Anterior cingulate cortex (tissue), 58 donors: ENCODE results near the gene DCUN1D2.
"Not testable (repeated sequence)": the region's sequence is repeated elsewhere in the genome, so short reads cannot be mapped to it uniquely, and the experiment has no call there.

ENCODE experiments used
- DNase-seq, 58 donors: peaks; one replicate each; lab custom pipeline; 2025; lab: John Stamatoyannopoulos, UW

The DCUN1D2 gene

DNA sequence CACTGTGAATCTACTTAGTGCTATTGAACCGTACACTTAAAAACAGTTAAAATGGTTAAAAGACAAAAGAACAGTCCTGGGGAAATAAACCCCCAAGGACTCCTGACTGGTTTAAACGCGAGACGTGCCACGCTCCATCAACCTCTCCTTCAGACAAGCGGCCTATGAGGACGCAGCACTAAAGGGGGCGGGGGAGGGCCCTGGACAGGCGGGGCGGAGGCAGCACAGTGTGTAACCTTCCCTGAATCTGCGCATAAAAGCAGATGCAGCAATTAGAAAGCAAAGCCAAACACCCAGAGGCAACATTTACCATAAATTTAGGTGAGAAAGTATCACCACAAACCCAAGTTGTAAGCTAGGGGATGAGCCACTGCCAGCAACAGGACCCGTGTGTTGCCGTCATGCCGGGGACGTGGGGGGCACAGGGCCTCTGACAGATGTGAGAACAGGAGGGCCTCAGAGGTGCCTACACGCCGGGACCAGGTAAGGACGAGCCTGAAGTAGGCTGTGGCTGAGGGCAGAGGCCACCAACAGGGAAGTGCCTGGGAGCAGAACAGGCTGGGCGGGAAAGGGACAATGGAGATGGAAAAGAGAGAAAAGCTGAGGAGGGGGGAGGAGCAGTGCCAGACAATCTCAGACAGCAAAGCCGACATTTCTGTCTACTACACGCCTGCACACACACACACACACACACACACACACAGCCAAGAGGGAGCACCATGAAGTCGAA lies 21.9 kb downstream of the DCUN1D2 start:
- DNase-seq: no peak

DNA sequence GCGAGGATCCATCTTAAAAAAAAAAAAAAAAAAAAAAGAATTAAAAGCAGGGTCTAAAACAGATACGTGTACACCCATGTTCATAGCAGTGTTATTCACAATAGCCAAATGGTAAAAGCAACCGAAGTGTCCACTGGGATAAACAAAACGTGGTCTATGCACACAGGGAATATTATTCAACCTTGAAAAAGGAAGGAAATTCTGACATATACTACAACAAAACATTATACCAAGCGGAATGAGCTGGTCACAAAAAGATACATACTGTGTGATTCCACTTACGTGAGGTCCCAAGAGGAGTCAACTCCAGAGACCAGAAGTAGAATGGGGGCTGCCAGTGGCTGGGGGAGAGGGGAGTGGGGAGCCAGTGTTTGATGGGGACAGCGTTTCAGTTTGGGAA lies 22.5 kb downstream of the DCUN1D2 start:
- no peak for DNase-seq

DNA sequence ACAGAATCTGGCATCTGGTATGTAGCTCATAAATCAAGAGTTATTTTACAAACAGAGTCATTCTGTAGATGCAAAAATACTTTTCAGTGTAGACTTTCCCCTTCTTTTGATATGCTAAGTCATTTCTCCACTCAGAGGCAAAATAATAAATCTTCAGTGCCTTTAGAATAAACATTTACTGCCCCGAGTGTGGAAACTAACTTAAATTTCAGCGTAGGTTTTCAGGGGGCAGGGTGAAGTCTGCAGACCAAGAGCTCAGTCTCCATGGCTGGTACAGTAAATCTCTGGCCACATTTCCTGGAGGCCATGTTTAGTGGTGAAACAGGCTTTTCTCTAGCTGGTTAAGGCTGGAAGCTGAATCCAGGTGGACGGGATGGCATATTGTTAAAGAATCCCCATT lies 24.1 kb downstream of the DCUN1D2 start:
- no peak for DNase-seq

DNA sequence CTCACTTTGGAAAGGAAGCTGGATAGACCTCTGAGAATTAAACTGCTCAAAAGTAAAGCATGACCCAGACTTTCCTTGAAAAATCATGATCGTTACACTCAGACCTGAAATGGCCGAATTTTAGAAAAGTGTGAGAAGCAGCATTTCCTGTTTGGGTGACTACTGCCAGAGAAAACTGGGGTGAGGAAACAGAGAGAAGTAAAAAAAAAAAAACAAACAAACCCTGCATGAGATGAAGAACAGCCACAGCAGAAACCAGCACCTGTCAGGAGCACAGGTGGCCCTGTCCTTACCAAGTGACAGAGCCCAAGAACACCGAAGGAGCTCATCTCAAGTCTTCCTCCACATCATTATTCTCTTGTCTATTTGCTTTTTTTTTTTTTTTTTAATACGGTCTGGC lies 25.2 kb downstream of the DCUN1D2 start:
- DNase-seq: no peak

DNA sequence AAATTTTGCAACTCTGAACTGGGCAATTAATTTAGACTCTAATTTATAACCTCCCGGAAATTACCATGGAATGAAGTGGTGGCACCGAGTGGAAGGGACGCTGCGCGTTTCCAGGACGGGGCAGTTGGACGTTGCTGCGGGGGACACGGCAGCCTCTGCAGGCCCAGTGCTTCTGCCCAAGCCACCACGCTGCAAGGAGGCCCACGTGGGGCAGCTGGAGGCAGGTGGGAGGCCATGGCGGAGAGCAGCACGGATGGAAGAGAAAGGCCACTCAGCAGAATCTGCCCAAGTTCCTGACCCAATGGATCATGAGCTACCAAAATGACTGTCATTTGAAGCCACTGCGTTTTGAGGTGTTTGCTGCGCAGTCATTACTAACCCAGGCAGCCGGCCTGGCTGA lies 26.0 kb downstream of the DCUN1D2 start:
- no peak for DNase-seq

DNA sequence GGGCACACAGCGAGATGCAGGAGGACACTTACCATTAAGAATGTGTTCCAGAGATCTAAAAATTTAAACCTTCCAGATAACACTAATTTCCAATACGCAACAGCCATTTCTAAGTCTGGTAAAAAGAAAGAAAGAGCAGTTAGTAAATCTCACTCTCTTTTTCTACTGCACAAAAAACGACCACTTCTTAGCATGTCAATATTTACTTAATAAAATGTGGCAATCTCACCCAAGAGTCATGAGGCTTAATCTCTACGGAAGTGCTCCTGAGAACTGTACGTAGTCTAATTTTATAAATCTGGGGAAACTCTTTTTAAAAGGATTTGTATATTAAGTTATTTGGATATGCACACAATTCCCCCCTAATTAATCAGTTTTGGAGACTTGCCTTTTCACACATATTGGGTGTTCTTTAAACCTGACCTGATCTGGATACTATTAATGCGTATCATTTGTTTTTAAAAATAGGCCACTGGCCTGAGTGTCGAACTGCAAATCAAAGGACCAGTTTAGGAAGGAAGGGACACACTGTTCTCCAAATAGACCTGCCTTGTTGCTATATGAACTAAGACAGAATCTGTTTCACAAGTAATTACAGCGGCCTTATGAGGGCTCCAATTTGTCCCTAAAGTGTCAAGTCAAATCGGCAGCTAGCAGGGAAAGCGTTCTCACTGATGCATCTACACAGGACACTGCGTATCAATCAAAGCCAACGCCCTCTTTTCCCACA lies 29.3 kb downstream of the DCUN1D2 start:
- DNase-seq: no peak

DNA sequence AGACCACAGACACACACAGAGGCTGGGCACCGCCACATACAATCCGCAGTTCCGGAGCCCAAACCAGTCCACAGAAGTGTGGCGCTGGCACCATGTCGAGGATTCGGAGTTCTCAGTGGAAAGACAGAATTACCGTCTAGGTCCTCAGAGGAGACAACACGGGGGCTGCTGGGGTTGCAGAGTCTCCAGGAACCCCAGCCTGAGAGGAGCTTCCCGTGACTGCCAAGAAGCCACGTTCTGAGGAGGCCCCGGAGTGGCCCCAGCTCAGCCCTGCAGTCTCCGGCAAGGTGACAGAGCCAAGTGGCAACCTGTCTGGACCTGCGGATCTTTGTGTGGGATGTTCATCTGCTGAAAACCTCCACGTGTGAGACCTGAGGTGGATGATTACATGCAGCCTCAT lies 29.9 kb downstream of the DCUN1D2 start:
- no peak for DNase-seq

DNA sequence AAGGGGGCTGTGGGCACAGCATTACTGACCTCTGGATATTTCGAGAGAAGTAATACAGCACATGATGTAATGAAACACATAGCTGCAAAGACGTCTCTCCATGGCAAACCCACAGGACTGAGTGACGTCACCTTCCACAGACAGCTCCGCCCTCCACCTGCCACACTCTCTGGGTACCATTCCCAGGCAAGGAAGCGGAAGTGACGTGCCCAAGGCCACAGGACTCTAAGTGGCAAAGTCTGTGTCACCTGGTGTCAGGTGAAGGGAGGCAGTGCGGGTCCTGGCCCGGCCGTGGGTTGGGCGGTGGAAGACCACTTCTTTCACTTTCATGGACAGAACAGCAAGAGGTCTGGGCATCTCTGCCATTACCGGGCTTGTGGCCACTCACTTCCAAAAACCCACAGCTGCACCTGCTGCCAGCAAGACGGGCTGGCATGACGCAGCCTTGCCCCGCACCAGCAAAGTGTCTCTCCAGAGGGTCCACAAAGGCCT lies 30.4 kb downstream of the DCUN1D2 start:
- DNase-seq: no peak

DNA sequence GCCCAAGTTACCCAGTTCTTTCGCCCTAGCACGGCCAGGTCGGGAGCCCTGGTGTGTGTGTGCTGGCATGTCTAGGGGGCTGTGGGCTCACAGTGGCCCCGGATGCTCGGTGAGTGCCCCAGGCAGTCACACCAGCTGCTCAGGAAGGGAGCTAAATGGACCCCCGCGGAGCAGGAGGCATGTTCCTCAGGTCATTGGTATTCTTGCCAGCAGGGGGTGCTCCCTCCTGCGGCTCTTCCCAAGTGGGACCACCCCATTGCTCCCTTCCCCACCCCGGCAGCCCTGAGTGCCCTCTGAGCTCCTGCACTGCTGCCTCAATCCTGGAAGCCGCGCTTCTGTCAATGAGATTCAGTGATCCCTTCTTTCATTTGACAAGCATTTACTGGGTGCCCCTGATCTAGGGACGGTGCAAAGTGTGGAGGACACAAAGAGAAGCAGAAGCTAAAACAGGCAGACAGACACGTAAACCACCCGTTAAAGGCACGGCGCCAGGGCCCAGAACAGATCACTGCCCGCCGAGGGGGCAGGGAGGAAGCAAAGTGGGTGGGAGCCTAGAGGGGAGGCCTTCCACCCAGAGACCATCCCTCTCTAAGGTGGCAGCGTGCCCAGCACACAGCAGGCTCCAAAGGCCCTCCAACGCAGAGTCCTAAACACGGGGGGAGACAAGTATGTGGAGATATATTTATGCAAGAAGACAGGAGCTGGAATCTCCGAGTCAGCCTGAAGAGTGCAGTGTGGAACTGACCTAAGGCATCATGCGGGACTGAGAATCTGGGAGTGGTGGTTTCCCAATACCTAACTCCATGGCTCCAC lies 32.1 kb downstream of the DCUN1D2 start:
- DNase-seq: peak in 1 of 58 donors; percentile 26

DNA sequence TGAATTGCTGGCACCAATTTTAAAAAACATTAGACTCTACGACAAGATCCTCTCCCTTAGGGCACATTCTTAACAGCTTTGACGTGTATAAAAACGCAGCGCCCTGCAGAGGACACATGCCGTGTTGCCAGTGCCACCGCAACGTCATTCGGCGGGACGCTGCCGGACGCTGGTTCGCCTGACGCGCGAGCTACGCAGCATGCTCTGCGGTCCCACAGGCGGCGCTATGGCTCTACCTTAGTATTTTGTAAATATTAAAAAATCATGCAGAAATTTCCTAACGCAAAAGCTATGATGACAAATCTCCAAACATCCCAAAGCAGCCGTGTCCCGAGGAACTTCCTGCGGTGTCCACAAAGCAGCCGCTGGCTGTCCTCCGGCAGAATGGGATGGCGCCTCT lies 33.0 kb downstream of the DCUN1D2 start:
- DNase-seq: no peak

DNA sequence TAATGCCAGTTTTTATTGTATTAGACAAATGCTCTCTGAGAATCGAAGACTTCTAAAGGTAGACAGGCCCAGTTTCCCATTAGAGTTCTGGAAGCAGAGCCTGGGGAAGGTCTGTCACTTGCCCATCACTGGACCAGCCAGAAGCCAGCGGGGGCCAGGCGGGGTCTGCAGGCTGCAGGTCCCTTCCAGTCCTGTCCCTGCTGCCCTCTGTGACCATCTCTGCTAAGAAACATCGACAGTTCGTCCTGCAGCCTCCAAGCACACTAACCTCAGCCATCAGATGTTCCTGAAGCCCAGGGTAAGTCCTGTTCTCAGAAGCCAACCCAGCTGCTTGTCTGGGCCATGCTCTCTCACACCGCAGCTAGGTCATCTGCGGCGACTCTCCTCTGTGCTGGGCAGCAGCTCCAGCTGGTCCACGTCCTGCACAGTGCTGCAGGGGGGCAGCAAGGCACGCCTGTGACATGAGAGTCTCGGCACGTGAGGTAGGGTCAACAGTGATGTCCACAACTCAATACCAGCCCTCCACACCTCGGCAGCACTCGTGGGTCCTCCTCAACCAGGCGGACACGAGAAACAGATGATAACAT lies 34.3 kb downstream of the DCUN1D2 start:
- no peak for DNase-seq

DNA sequence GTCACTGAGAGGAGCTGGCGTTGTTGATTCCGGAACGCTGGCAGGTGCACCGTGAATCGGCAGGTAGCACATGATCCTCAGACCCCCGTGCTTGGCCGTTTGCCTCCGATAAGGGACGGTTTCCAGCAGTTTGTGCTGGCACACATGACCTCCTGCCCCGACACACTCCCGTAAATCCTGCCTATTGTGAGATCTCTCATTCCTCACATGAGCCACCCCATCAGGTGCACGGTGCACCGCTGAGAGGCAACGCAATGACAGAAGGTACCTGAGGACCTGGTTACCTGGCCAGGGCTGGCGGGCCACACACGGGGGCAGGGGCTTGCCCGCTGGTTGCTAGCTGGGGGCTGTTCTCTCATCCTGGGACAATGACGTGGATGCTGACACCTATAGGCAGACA lies 35.1 kb downstream of the DCUN1D2 start:
- DNase-seq: no peak

DNA sequence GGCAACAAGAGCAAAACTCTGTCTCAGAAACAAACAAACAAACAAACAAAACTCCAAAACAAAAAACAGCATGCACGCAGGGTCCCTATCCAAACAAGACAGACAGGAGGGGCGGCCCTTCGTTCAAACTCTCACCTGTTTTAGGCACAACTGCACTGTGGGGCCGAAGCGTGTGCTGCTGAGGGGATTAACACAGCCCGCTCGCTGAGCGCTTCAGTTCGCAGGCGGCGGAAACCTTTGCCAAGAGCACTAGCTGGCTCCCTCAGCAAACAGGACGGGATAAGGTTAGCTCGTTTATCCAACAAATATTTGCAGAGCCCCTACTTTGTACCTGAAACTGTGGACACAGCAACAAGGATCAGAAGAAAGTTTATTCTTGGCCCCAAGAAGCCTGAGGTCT lies 35.6 kb downstream of the DCUN1D2 start:
- DNase-seq: no peak

DNA sequence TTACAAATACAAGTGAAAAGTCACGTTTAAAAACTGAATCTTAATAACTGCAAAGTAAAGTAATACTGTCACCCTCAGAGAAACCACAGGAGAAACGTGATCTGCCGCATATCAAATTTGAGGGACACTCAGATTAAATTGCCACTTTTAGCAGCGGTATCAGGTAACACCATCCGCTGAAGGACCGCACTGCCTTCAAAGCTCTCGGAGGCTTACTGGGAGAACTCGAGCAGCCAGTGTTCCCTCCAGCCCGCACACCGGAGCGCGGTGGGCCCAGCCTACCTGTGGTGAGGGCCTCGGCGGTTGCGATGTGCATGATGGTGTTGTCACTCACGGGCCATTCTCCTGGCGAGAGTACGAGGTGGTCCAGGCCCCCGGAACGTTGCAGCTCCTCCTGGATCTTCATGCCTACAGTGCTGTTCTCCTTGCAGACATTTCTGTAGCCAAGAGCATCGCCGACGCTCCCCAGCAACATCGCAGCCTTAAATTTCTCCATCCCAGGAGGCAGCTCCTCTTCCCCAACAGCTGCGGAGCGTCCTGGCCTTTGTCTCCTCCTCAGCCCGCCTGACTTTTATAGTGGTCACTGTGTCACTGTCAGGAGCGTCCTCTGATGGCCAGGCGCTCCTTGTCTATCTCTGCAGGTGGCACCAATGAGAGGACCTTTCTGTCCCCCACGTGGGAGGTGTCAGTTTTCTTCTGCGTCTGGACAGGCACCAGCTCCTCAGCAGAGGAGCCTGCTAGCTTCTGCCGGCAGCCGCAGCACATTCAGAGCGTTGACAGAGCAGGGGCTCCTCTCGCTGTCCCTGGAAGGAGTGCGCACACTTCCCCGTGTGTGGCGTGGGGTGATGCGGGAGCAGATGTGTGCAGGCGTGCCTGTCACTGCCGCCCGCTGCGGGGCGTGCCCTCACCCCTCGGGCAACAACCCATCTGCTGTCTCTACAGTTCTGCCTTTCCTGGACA lies 37.3 kb downstream of the DCUN1D2 start, which contains the start of gene ADPRHL1:
Gene ADPRHL1 (minus strand): TSS at position 547 of the 960 bp plus-strand sequence. CDS start 51 bp downstream, at position 496.
- DNase-seq: peak in 1 of 58 donors; percentile 35

DNA sequence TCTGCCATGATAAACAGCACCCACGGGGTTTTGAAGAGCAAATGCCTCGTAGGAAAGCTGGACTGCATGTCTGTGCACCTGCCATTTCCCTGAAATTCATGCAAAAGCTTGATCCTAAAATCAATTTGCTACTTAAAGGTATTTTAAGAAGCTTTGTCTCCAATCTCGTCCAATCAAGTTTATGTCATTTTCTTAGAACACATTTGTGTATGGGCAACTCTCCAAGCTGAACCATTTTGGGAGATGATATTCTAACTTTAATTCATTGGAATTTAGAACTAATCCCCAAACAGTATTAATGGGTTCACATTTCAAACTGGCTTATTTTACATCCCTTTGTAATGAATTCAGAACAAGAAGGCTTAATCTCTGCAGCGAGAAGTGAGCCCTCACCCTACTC lies 38.0 kb downstream of the DCUN1D2 start:
- no peak for DNase-seq

DNA sequence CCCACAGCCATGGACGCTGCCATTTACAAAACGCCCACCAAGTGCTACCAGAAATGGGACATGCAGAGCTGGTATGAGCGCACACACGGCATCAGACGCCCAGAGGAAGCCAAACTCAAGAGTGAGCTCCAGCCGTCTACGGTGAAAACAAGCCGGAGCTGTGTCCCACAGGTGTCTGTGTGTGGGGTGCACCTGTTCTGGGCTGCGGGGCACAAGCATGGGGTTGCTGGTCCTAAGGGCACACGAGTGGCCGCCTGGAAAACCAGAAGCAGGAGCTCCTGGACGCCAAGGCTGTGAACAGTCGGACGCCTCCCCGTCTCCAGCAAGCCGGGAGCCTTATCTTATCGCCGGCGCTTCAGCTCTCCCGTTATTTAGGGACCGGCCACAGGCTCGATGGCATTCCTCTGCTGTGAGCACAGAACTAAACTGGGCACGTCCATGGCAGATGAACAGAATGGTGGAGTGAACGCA lies 38.5 kb downstream of the DCUN1D2 start:
- peak in 1 of 58 donors; percentile 12 for DNase-seq

DNA sequence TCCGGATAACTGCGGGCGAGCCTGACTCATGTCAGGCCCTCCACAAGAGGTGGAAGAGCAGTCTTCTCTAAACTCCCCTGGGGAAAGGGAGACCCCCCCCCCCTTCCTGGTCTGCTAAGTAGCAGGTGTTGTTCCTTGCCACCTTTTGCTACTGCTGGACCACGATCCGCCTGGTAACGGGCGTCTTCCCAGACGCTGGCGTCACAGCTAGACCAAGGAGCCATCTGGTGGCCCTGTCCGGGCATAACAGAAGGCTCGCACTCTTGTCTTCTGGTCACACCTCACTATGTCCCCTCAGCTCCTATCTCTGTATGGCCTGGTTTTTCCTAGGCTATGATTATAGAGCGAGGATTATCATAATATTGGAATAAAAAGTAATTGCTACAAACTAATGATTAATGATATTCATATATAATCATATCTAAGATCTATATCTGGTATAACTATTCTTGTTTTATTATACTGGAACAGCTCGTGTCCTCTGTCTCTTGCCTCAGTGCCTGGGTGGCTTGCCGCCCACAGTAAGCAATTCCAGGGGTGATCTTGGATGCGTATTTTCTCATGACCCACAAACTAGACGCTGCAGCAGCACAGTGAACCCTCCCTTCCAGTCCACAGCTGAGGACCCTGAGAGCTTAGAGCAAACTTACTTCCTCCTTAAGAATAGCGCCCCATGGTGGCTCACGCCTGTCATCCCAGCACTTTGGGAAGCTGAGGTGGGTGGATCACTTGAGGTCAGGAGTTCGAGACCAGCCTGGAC lies 39.5 kb downstream of the DCUN1D2 start:
- peak in 24 of 58 donors; percentile 12 to 70 (median 42) for DNase-seq

DNA sequence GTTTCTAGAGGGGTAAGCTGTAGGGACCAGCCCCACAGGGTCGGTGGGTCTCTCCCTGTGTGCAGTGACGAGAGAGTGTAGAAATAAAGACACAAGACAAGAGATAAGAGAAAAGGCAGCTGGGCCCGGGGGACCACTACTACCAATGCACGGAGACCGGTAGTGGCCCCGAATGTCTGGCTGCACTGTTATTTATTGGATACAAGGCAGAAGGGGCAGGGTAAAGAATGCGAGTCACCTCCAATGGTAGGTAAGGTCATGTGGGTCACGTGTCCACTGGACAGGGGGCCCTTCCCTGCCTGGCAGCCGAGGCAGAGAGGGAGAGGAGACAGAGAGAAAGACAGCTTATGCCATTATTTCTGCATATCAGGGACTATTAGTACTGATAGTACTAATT lies 40.2 kb downstream of the DCUN1D2 start:
- DNase-seq: not testable (repeated sequence)
